ENCODE results near the gene F10.

- no peak for TF ChIP-seq CTCF (IDR thresholded peaks at IDR 0.05)
- no peak for TF ChIP-seq REST (IDR thresholded peaks at IDR 0.05; ENCODE audit: low read depth, low read length)
- TF ChIP-seq TEAD4 (IDR thresholded peaks at IDR 0.05; ENCODE audit: borderline replicate concordance, insufficient read depth): no peak
Measured at GRCh38 chr13:113080361-113080831, 42.2 kb upstream of the F10 start.
